ENCODE measurements around the gene CHMP1B. TPM values are rescaled to one million over a fixed set of nuclear protein-coding genes. Genes with fewer than 3 reads are reported as not detected.

Gene CHMP1B
- total and polyA plus RNA-seq, 3 donors from 2014 or later: 32.8 to 50.0 (median 39.1) TPM

DNA sequence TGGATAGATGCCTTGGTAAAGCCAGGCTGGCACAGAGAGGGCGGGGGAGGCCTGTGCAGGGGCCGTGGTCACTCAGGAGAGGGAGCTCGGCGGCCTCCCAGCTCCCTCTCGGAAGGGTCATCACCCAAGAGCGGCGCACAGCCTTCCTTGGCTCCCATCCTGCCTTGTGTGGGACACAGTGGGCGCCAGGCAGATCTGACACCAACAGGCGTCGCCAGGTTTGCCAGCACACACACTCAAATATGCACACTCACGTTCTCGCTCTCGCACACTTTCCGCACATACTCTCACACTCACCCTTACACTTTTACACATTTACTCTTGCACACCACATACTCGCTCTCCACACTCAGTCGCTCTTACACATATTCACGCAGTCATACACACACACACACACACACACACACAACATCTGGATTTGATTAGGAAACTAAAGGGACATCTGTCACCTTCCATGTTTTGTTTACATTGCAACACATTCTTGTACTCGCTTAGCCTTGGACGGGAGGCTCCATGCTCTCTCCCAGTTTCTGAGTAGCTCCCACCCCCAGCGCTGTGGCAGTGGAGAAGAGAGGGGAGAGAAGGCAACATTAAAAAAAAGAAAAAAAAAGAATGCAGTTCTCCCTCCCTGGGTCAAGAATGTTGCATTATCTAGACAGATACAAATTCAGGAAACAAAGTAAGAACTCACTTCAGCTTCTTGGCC lies 10.5 kb downstream of the CHMP1B start:
- Histone ChIP-seq H3K27me3 (no peaks in the 10 kb centered on the region), H3K36me3 (ENCODE audit: low read depth, missing control alignments) (no peaks in the 10 kb centered on the region), H3K9me3 (no peaks in the 10 kb centered on the region), H3K4me3 (no peak overlapping the region), H3K27ac (no peak overlapping the region), H3K4me1 (no peaks in the 10 kb centered on the region)
- DNase-seq: no peak
- TF ChIP-seq, protein P1, sequence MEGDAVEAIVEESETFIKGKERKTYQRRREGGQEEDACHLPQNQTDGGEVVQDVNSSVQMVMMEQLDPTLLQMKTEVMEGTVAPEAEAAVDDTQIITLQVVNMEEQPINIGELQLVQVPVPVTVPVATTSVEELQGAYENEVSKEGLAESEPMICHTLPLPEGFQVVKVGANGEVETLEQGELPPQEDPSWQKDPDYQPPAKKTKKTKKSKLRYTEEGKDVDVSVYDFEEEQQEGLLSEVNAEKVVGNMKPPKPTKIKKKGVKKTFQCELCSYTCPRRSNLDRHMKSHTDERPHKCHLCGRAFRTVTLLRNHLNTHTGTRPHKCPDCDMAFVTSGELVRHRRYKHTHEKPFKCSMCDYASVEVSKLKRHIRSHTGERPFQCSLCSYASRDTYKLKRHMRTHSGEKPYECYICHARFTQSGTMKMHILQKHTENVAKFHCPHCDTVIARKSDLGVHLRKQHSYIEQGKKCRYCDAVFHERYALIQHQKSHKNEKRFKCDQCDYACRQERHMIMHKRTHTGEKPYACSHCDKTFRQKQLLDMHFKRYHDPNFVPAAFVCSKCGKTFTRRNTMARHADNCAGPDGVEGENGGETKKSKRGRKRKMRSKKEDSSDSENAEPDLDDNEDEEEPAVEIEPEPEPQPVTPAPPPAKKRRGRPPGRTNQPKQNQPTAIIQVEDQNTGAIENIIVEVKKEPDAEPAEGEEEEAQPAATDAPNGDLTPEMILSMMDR (IDR thresholded peaks at IDR 0.05): no peak
- no peak for TF ChIP-seq POLR2A (IDR thresholded peaks at IDR 0.05)
- 80 to 86% methylated on average over 18 to 20 of the region's 20 CpGs for WGBS, 2 donors
- intact Hi-C loops (cut with DNase I; ENCODE audit: low total_unique reads): no loop called here

DNA sequence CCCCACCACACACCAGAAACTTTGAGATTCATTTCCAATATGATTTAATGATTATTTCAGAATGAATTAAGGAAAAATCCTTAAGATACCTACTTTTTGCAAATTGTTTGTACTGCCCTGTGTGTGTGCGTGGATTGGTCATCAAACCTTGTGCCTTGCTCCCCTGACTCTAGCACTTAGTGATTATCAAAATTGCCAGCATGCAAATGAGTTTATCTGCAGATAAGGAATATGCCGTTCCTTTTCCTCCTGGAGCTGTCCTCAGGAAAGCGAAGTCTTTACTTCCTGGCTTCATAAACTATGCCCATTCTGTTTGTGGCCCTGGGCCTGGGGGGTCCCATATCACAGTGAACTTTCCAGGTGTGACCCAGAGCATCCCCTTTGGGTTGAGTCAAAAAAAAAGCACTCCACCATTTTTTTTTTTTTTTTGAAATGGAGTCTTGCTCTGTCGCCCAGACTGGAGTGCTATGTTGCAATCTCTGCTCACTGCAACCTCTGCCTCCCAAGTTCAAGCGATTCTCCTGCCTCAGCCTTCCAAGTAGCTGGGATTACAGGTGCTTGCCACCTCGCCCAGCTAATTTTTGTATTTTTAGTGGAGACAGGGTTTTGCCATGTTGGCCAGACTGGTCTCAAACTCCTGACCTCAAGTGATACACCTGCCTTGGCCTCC lies 11.4 kb downstream of the CHMP1B start:
- H3K4me3 ChIP-seq: no peak overlapping the region
- H3K36me3 ChIP-seq (ENCODE audit: low read depth, missing control alignments): no peaks in the 10 kb centered on the region
- no peaks in the 10 kb centered on the region for H3K9me3 ChIP-seq
- no peak overlapping the region for H3K27ac ChIP-seq
- TF ChIP-seq POLR2A (IDR thresholded peaks at IDR 0.05): no peak
- TF ChIP-seq, protein P1 (IDR thresholded peaks at IDR 0.05): no peak
- 57 to 63% methylated on average over 6 of the region's 6 CpGs for WGBS, 2 donors
- no peaks in the 10 kb centered on the region for H3K4me1 ChIP-seq
- intact Hi-C loops (cut with DNase I; ENCODE audit: low total_unique reads): no loop called here
- no peaks in the 10 kb centered on the region for H3K27me3 ChIP-seq
- no peak for DNase-seq

GRCh38 chr18:11864471-11864870 lies 13.3 kb downstream of the CHMP1B start:
- Histone ChIP-seq H3K27me3 (no peaks in the 10 kb centered on the region), H3K9me3 (no peaks in the 10 kb centered on the region), H3K36me3 (ENCODE audit: low read depth, missing control alignments) (no peaks in the 10 kb centered on the region), H3K4me3 (no peak overlapping the region), H3K4me1 (no peaks in the 10 kb centered on the region), H3K27ac (no peak overlapping the region)
- intact Hi-C loops (cut with DNase I; ENCODE audit: low total_unique reads): no loop called here
- TF ChIP-seq, protein P1 (IDR thresholded peaks at IDR 0.05): no peak
- TF ChIP-seq POLR2A (IDR thresholded peaks at IDR 0.05): no peak
- DNase-seq: no peak
- 86 to 92% methylated on average over 2 of the region's 2 CpGs for WGBS, 2 donors

DNA sequence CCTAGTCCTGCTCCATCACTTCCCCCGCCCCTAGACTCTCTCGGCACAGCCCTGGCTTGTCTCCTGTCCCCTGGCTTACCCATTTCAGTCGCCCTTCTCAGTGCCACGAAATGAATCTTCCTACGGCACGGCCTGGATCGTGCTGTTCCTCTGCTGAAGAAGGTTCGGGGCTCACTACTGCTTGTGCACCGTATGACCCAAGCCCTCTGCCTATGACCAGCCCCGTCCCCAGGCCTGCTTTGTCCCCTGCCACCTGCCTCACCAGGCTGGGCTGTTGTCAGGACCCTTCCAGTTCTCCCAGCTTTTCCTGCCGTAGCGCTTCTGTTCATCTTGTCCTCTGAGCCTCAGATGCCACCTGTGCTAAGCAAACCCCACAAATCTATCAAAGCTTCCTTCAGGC lies 13.9 kb downstream of the CHMP1B start:
- Histone ChIP-seq H3K27me3 (no peaks in the 10 kb centered on the region), H3K27ac (no peak overlapping the region), H3K4me1 (no peaks in the 10 kb centered on the region), H3K9me3 (no peaks in the 10 kb centered on the region), H3K4me3 (no peak overlapping the region), H3K36me3 (ENCODE audit: low read depth, missing control alignments) (no peaks in the 10 kb centered on the region)
- no peak for DNase-seq
- TF ChIP-seq POLR2A (IDR thresholded peaks at IDR 0.05): no peak
- TF ChIP-seq, protein P1 (IDR thresholded peaks at IDR 0.05): no peak
- intact Hi-C loops (cut with DNase I; ENCODE audit: low total_unique reads): no loop called here
- WGBS, 2 donors: 90 to 93% methylated on average over 12 of the region's 12 CpGs

Data from testis (tissue), 3 donors.